B cell (primary cell): ENCODE measurements around the gene PIGT.

ENCODE experiments used
- EZH2 ChIP-seq: IDR thresholded peaks from 2 replicates; pipeline ENCODE4 v1.6.1; 2012; ENCODE audit warnings: borderline replicate concordance, low read depth, mild to moderate bottlenecking, moderate library complexity, low read length; ENCODE audit not compliant: insufficient read depth, poor library complexity, severe bottlenecking
- TF ChIP-seq, protein P1 (sequence below): fragments of 200-600 bp; IDR thresholded peaks from one replicate; pipeline ENCODE4 v1.8.0; 2022; ENCODE audit warnings: antibody characterized with exemption, mild to moderate bottlenecking

DNA sequence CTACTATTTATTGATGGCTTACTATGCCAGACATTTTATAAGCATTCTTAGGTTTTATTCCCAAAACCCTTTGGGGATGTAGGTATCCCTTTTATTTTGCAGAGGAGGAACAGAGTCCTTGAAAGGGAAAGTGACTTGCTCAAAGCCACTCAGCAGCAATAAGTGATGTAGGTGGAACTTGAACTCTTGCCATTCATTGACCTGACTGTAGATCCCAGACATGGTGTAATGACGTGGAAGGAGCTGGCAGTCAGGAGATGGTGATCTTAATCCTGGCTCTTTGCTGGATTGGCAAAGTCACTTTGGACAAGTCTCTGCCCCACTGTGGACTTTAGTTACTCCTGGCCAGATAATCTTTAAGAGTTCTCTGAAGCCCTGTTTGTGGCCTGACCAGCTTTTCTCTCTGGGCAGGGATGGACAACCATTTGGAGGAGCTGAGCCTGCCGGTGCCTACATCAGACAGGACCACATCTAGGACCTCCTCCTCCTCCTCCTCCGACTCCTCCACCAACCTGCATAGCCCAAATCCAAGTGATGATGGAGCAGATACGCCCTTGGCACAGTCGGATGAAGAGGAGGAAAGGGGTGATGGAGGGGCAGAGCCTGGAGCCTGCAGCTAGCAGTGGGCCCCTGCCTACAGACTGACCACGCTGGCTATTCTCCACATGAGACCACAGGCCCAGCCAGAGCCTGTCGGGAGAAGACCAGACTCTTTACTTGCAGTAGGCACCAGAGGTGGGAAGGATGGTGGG, 6.2 kb upstream of the PIGT start:
- TF ChIP-seq, protein P1, sequence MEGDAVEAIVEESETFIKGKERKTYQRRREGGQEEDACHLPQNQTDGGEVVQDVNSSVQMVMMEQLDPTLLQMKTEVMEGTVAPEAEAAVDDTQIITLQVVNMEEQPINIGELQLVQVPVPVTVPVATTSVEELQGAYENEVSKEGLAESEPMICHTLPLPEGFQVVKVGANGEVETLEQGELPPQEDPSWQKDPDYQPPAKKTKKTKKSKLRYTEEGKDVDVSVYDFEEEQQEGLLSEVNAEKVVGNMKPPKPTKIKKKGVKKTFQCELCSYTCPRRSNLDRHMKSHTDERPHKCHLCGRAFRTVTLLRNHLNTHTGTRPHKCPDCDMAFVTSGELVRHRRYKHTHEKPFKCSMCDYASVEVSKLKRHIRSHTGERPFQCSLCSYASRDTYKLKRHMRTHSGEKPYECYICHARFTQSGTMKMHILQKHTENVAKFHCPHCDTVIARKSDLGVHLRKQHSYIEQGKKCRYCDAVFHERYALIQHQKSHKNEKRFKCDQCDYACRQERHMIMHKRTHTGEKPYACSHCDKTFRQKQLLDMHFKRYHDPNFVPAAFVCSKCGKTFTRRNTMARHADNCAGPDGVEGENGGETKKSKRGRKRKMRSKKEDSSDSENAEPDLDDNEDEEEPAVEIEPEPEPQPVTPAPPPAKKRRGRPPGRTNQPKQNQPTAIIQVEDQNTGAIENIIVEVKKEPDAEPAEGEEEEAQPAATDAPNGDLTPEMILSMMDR = no peak
- no peak for TF ChIP-seq EZH2
